GM10248 (cell line): Measurements from ENCODE around the gene SLC25A17.

ENCODE experiments used
- CTCF ChIA-PET: fragments of 300-600 bp; sonication (Branson Sonifier 250); formaldehyde crosslinking; extraction: SDS; loops from one replicate; lab custom pipeline; 2021; ENCODE audit warnings: antibody characterized with exemption; lab: Yijun Ruan, JAX
- POLR2A ChIA-PET: fragments of 350-650 bp; sonication (Branson Sonifier 250); formaldehyde crosslinking; extraction: SDS; loops from one replicate; lab custom pipeline; 2020; ENCODE audit warnings: antibody characterized with exemption; lab: Yijun Ruan, JAX
- DNase-seq: peaks from one replicate; pipeline ENCODE4 v3.0.0; 2012; ENCODE audit errors: extremely low spot score
- CTCF ChIP-seq: IDR thresholded peaks from 2 replicates; pipeline ENCODE4 v1.5.1; 2012; ENCODE audit warnings: mild to moderate bottlenecking, low read depth; ENCODE audit errors: extremely low read depth, missing control alignments, control extremely low read depth

SLC25A17 gene

GRCh38 chr22:40805699-40806203, 13.4 kb downstream of the SLC25A17 start:
- CTCF ChIA-PET: interaction anchor here (1.3 kb wide), 1 partner anchor 10 kb away, joined by 3 read pairs; no protein-coding TSS in a partner anchor
- no peak for DNase-seq
- POLR2A ChIA-PET: interaction anchor here (0.5 kb wide), 1 partner anchor 13 kb away, joined by 4 read pairs; the partner anchor contains the start of gene SLC25A17
- TF ChIP-seq CTCF: no peak

- no peak for DNase-seq
- ChIA-PET POLR2A (no interaction called here), CTCF (interaction anchor here (1.3 to 1.8 kb wide), 2 partner anchors 11 to 12 kb away, joined by 3 to 4 read pairs; no protein-coding TSS in a partner anchor)
- TF ChIP-seq CTCF: no peak
Observed at GRCh38 chr22:40805239-40805638, 13.9 kb downstream of the SLC25A17 start.

DNA sequence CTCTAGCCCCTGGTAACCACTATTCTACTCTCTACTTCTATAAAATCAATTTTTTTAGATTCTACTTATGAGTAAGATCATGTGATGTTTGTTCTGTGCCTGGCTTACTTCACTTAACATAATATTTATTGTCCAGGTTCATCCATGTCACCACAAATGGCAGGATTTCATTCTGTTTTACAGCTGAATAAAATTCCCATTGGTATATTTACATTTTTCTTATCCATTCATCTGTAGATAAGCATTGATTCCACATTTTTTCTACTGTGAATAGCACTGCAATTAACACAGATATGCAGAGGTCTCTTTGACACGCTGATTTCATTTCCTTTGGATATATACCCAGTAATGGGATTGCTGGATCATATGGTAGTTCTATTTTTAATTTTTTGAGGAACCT, 15.8 kb downstream of the SLC25A17 start:
- no peak for TF ChIP-seq CTCF
- ChIA-PET CTCF (interaction anchor here (0.6 to 1.8 kb wide), 3 partner anchors 14 to 158 kb away, joined by 3 to 4 read pairs (median 3); no protein-coding TSS in a partner anchor), POLR2A (no interaction called here)
- DNase-seq: no peak

DNA sequence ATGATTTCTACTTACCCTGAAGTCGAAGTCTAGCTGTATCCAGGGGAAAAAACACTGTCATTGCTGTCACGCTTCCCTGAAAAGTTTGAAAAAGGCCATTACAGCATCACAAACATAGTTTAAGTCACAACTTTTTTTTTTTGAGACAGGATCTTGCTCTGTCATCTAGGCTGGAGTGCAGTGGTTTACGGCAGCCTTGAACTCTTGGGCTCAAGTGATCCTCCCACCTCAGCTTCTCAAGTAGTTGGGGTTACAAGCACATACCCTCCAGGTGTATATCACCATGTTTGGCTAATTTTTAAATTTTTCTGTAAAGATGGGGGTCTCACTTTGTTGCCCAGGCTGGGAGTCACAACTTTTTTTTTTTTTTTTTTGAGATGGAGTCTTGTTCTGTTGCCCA, 20.1 kb downstream of the SLC25A17 start:
- ChIA-PET CTCF (no interaction called here), POLR2A (no interaction called here)
- no peak for TF ChIP-seq CTCF
- no peak for DNase-seq

- TF ChIP-seq CTCF: no peak
- no peak for DNase-seq
- POLR2A ChIA-PET: interaction anchor here (0.5 kb wide), 1 partner anchor 581 kb away, joined by 6 read pairs; no protein-coding TSS in a partner anchor
- CTCF ChIA-PET: no interaction called here
Observed at GRCh38 chr22:40797427-40797826, 21.7 kb downstream of the SLC25A17 start.

- POLR2A ChIA-PET: no interaction called here
- no peak for TF ChIP-seq CTCF
- CTCF ChIA-PET: no interaction called here
- no peak for DNase-seq
Observed at GRCh38 chr22:40792451-40792850, 26.7 kb downstream of the SLC25A17 start.
